GM20431 (cell line): ENCODE results near the gene S100PBP.

ENCODE experiments used
- in situ Hi-C: fragments of 300-500 bp; cut with MseI, MboI; formaldehyde crosslinking; loops from one replicate; pipeline ENCODE4 v1.15.0; 2020; ENCODE audit warnings: low sequenced_read_pairs; ENCODE audit not compliant: unreplicated experiment

Gene S100PBP

GRCh38 chr1:32867151-32867550 is 49.7 kb downstream of the S100PBP start:
- in situ Hi-C loops, result no loop called here

- in situ Hi-C loops, result no loop called here
These were observed 50.2 kb downstream of the S100PBP start for GRCh38 chr1:32867671-32868070.

GRCh38 chr1:32868085-32868484 is 50.6 kb downstream of the S100PBP start:
- in situ Hi-C loops, result no loop called here

GRCh38 chr1:32868806-32869455 is 51.5 kb downstream of the S100PBP start:
- in situ Hi-C loops, result no loop called here

GRCh38 chr1:32869923-32870614 is 52.6 kb downstream of the S100PBP start:
- in situ Hi-C loops, result no loop called here

GRCh38 chr1:32870615-32871363 is 53.3 kb downstream of the S100PBP start, which contains the start of gene FNDC5:
Gene FNDC5, minus strand, starts transcription at chr1:32870912.
- in situ Hi-C loops, result no loop called here

- in situ Hi-C loops, result no loop called here
These were observed 54.1 kb downstream of the S100PBP start for GRCh38 chr1:32871364-32872191.

GRCh38 chr1:32872192-32872460 is 54.7 kb downstream of the S100PBP start:
- in situ Hi-C loops, result no loop called here

GRCh38 chr1:32873484-32873883 is 56.0 kb downstream of the S100PBP start:
- in situ Hi-C loops, result no loop called here

GRCh38 chr1:32874860-32875752 is 57.7 kb downstream of the S100PBP start:
- in situ Hi-C loops, result no loop called here

- in situ Hi-C loops, result no loop called here
These were observed 59.1 kb downstream of the S100PBP start for GRCh38 chr1:32876341-32877210.

- in situ Hi-C loops, result no loop called here
These were observed 60.0 kb downstream of the S100PBP start for GRCh38 chr1:32877211-32878110.

GRCh38 chr1:32878183-32878582 is 60.7 kb downstream of the S100PBP start:
- in situ Hi-C loops, result no loop called here

GRCh38 chr1:32878637-32879041 is 61.2 kb downstream of the S100PBP start:
- in situ Hi-C loops, result no loop called here

- in situ Hi-C loops, result no loop called here
These were observed 63.8 kb downstream of the S100PBP start for GRCh38 chr1:32881291-32881690.

GRCh38 chr1:32881871-32882850 is 64.7 kb downstream of the S100PBP start:
- in situ Hi-C loops, result no loop called here
